Kidney epithelial cell (primary cell): Measurements from ENCODE around the gene ODF2. TPM values are rescaled to one million over a fixed set of nuclear protein-coding genes. Genes with fewer than 3 reads are reported as not detected.

ENCODE experiments used
- DNase-seq: peaks from one replicate; pipeline ENCODE4 v3.0.0-alpha.2; 2010; ENCODE audit warnings: low read depth
- H3K27me3 ChIP-seq: 2 replicates; pipeline ENCODE4 v1.6.0; 2011; ENCODE audit warnings: low read length; ENCODE audit not compliant: control insufficient read depth, insufficient read depth
- H3K36me3 ChIP-seq: 2 replicates; pipeline ENCODE4 v1.5.1; 2011; ENCODE audit warnings: low read length; ENCODE audit not compliant: control insufficient read depth, insufficient read depth
- H3K4me3 ChIP-seq: 2 replicates; pipeline ENCODE4 v1.5.1; 2011; ENCODE audit warnings: low read depth, mild to moderate bottlenecking, control low read depth, low read length
- total RNA-seq: library from RNA; depleted of rRNA; stranded (reverse); fragments of >200 nt; gene quantifications from 2 replicates; pipeline ENCODE4 v1.2.3, GENCODE V29; 2015
- TF ChIP-seq, protein P1 (sequence below): IDR thresholded peaks from 2 replicates; pipeline ENCODE4 v1.5.1; 2011; ENCODE audit warnings: mild to moderate bottlenecking, moderate library complexity, low read length, control low read depth, inconsistent platforms; ENCODE audit not compliant: insufficient read depth, poor library complexity, severe bottlenecking

Gene ODF2
- total RNA-seq, 1 donor from 2014 or later = 24.9 TPM

DNA sequence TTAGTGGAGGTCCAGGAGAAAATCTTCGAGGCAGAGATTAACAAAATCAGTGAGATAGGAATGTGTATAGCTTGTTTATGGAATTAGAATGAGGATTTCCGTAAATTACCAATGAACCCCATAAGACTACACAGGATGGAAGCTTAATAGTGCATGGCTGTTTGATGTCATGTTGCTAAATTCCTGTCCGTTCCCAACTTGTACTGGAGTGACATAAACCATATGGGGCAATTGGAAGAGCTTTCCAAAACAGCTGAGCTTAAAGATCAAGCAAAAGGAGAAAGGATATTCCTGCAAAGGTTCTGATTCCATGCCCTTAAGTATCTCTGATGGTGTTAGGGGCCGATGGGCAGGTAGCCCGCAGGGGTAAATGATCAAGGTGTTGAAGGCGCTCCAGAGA lies 66.2 kb downstream of the ODF2 start:
- Histone ChIP-seq H3K36me3 (no peaks in the 10 kb centered on the region), H3K4me3 (no peak overlapping the region), H3K27me3 (no peaks in the 10 kb centered on the region)
- DNase-seq = no peak
- TF ChIP-seq, protein P1, sequence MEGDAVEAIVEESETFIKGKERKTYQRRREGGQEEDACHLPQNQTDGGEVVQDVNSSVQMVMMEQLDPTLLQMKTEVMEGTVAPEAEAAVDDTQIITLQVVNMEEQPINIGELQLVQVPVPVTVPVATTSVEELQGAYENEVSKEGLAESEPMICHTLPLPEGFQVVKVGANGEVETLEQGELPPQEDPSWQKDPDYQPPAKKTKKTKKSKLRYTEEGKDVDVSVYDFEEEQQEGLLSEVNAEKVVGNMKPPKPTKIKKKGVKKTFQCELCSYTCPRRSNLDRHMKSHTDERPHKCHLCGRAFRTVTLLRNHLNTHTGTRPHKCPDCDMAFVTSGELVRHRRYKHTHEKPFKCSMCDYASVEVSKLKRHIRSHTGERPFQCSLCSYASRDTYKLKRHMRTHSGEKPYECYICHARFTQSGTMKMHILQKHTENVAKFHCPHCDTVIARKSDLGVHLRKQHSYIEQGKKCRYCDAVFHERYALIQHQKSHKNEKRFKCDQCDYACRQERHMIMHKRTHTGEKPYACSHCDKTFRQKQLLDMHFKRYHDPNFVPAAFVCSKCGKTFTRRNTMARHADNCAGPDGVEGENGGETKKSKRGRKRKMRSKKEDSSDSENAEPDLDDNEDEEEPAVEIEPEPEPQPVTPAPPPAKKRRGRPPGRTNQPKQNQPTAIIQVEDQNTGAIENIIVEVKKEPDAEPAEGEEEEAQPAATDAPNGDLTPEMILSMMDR = no peak

DNA sequence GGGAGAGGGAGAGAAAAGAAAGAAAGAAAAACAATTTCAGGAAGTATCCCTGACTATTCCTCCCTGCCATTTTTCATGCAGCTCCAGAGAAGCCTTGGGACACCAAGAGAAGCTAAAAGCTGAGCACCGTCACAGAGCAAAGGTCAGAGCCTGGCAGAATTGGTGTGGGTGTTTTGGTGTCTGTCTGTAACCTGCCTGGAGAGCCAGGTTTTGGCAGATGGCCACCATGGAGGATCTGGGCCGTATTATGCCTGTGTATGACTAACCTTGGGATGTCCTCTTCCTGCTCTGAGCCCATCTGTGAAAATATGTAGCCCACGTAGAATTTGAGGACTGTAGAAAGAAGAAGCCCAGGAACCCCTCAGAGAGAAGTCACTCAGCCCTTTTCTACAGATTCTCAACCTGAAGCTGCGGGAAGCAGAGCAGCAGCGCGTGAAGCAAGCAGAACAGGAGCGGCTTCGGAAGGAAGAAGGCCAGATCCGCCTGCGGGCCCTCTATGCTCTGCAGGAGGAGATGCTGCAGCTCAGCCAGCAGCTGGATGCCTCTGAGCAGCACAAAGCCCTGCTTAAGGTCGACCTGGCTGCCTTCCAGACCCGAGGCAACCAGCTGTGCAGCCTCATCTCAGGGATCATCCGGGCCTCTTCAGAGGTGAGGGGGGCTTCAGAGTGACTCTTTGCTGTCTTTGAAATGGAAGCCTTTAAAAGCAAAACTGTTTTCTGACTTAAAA lies 67.6 kb downstream of the ODF2 start:
- Histone ChIP-seq H3K4me3 (no peak overlapping the region), H3K36me3 (no peaks in the 10 kb centered on the region), H3K27me3 (no peaks in the 10 kb centered on the region)
- TF ChIP-seq, protein P1 = no peak
- no peak for DNase-seq

DNA sequence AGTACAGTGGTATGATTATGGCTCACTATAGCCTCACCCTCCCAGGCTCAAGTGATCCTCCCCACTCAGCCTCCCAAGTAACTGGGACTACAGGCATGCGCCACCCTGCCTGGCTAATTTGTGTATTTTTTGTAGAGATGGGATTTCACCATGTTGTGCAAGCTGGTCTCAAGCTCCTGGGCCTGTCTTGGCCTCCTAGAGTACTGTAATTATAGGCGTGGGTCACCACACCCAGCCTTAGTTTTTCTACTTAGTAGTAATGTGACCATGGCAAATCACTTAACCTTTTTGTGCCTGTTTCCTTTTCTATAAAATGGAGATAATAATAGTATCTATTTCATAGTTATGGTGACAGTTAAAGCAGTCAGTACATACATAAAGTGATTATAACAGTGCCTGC lies 70.9 kb downstream of the ODF2 start:
- Histone ChIP-seq H3K27me3 (no peaks in the 10 kb centered on the region), H3K4me3 (no peak overlapping the region), H3K36me3 (no peaks in the 10 kb centered on the region)
- TF ChIP-seq, protein P1 = no peak
- no peak for DNase-seq

DNA sequence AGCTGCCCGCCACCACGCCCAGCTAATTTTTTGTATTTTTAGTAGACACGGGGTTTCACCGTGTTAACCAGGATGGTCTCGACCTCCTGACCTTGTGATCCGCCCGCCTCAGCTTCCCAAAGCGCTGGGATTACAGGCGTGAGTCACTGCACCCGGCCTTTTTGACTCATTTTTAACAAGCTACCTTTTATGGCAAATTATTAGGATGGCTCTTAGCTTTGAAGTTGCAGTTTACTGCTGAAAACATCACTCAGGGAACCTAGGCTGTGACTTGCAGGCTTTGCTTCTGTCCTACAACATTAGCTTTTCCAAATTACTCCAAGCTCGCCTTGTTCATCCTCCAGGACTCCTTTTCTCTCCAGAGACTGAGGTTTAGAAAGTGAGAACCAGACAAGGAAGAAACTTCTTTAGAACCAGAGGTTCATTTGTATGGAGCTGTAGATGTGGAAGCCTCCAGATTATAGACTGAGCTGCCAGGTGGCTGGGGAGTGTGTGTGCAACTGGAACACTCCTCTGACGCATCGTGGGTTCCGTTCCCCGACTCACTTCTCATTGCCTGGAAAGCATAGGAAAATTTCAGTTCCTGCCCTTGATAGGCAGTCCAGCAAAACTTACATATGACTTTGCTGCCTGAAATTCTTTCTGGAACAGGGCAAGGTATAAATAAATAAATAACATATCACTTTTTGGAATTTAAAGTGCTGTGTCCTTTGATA lies 72.8 kb downstream of the ODF2 start:
- H3K36me3 ChIP-seq = no peaks in the 10 kb centered on the region
- no peak for DNase-seq
- H3K4me3 ChIP-seq = no peak overlapping the region
- no peaks in the 10 kb centered on the region for H3K27me3 ChIP-seq
- TF ChIP-seq, protein P1 = no peak

DNA sequence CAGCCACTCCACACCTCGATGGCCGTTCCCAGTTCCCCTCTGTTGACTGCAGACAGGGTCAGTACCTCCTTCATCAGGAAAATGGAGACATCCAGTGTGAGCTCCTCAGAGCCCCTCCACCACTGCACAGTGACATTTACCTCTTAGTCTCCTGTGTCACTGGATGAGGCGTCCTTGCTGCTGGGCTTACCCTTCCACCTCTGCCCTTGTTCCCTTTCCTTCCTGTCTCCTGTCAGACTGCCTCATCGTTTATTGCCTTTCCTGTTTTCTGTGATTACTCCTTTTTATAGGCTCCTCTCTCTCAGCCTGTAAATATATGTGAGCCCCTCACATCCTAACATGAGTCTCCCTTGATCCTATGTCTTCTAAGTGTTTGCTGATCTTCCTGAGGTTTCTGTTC lies 73.4 kb downstream of the ODF2 start:
- Histone ChIP-seq H3K27me3 (no peaks in the 10 kb centered on the region), H3K36me3 (no peaks in the 10 kb centered on the region), H3K4me3 (no peak overlapping the region)
- TF ChIP-seq, protein P1 = no peak
- no peak for DNase-seq

DNA sequence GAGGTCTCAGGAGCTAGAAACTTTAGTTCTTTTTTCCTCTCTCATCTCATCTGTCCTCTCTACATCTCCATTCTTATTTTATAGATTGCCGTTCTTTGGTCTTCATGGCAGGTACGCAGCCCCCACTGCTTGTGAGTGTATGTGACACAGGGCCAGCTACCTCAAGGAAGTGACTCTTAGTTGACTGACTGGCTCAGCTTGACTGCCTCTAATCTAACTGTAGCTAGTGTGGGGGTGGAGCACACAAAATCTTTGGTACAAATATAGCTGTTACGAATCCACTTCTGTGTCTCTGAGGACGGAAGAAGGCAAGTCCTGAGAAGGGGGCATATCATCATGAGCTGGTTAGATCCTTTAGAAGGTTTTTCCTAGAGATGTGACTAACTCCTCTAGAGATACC lies 76.8 kb downstream of the ODF2 start:
- DNase-seq = no peak
- no peaks in the 10 kb centered on the region for H3K27me3 ChIP-seq
- TF ChIP-seq, protein P1 = no peak
- H3K36me3 ChIP-seq = no peaks in the 10 kb centered on the region
- H3K4me3 ChIP-seq = no peak overlapping the region
